GM23248 (cell line): ENCODE measurements around the gene MIAT.

Experiments used
- EZH2 ChIP-seq: fragments of 200-600 bp; sonication (generic); IDR thresholded peaks from 2 replicates; pipeline ENCODE4 v1.6.1; 2018; ENCODE audit warnings: antibody characterized with exemption, mild to moderate bottlenecking; ENCODE audit not compliant: insufficient read depth, poor library complexity, severe bottlenecking
- EZH2phosphoT487 ChIP-seq: fragments of 200-600 bp; sonication (generic); IDR thresholded peaks from 2 replicates; pipeline ENCODE4 v1.6.1; 2018; ENCODE audit warnings: antibody characterized with exemption, moderate library complexity, mild to moderate bottlenecking, low read depth; ENCODE audit not compliant: insufficient read depth

DNA sequence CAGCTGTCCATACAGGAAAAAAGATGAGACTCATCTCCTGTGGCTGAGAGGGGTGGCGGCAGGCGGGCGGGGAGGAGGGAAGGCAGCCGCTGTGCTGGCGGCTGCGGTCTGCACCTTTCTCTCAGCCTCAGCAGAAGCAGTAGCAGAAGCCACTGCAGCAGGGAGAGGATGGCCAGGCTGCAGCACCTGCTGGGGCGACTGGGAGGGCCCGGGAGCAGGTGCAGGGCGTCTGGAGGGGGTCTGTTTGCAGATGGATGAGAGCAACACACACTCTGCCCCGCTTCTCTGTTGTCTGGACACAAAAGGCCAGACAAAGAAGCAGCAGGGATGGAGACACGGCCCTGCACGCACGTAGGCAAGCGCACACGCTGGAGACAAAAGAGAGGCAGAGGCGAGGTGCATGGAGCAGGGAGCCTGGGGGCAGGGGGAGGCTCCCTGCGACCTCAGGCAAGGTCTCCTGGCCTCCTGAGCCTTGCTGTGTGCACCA, 9.3 kb upstream of the MIAT start:
- TF ChIP-seq EZH2phosphoT487 (no peak), EZH2 (no peak)
